CD4-positive, alpha-beta T cell (primary cell): Measurements from ENCODE around the gene SETD5. TPM values are rescaled to one million over a fixed set of nuclear protein-coding genes. Genes with fewer than 3 reads are reported as not detected.

Experiments
- ATAC-seq: fragments of 200-7000 bp; cut with Tn5 transposase; one replicate; pipeline ENCODE4 v1.10.0; 2022; ENCODE audit warnings: mild to moderate bottlenecking; ENCODE audit not compliant: poor library complexity
- CTCF ChIA-PET: fragments of 350-600 bp; sonication (Branson Sonifier 250); formaldehyde crosslinking; loops from one replicate; lab custom pipeline; 2021; ENCODE audit warnings: antibody characterized with exemption, inconsistent platforms; lab: Charles Lee
- POLR2A ChIA-PET: fragments of 350-600 bp; sonication (Branson Sonifier 250); formaldehyde crosslinking; loops from one replicate; lab custom pipeline; 2021; ENCODE audit warnings: antibody characterized with exemption, inconsistent platforms; lab: Charles Lee
- DNase-seq, 14 experiments: peaks; one replicate each; pipeline ENCODE4 v3.0.0-alpha.2; 2013 to 2020; ENCODE audit warnings: mixed read lengths in 2 of 14
- H3K27ac ChIP-seq, 2 donors: one replicate each; pipeline versions ENCODE4 v1.5.1 to v1.7.0; 2013; ENCODE audit warnings: low read length in 2 of 2, low read depth in 1 of 2, mild to moderate bottlenecking in 1 of 2
- H3K27me3 ChIP-seq, 2 experiments: 1 replicate in 1 of 2; 2 replicates in 1 of 2; pipeline versions ENCODE4 v1.6.1 to v1.7.0; 2013; ENCODE audit warnings: low read length in 2 of 2, control low read depth in 1 of 2, mild to moderate bottlenecking in 1 of 2, moderate library complexity in 1 of 2; ENCODE audit not compliant: insufficient read depth in 2 of 2, control insufficient read depth in 1 of 2
- H3K36me3 ChIP-seq: one replicate; pipeline ENCODE4 v1.6.1; 2013; ENCODE audit warnings: low read length, control low read depth; ENCODE audit not compliant: insufficient read depth
- H3K4me1 ChIP-seq: one replicate; pipeline ENCODE4 v1.6.1; 2013; ENCODE audit warnings: low read length, control low read depth; ENCODE audit not compliant: insufficient read depth
- H3K4me3 ChIP-seq: one replicate; pipeline ENCODE4 v1.5.1; 2013; ENCODE audit warnings: mild to moderate bottlenecking, low read length, moderate library complexity
- H3K9me3 ChIP-seq, 2 experiments: 1 replicate in 1 of 2; 2 replicates in 1 of 2; pipeline versions ENCODE4 v1.6.1 to v1.7.0; 2013; ENCODE audit warnings: low read length in 2 of 2, mild to moderate bottlenecking in 2 of 2, control low read depth in 1 of 2, moderate library complexity in 1 of 2; ENCODE audit not compliant: control insufficient read depth in 1 of 2, insufficient read depth in 1 of 2
- H3K27ac Mint-ChIP-seq: one replicate; pipeline ENCODE4 v1.8.0; 2020; ENCODE audit warnings: mixed read lengths
- H3K27me3 Mint-ChIP-seq: one replicate; pipeline ENCODE4 v1.8.0; 2021; ENCODE audit warnings: mixed read lengths
- H3K36me3 Mint-ChIP-seq: one replicate; pipeline ENCODE4 v1.8.0; 2021; ENCODE audit warnings: low read depth, mixed read lengths
- H3K4me1 Mint-ChIP-seq: one replicate; pipeline ENCODE4 v1.8.0; 2021; ENCODE audit warnings: low read depth, mixed read lengths
- H3K4me3 Mint-ChIP-seq: one replicate; pipeline ENCODE4 v1.8.0; 2020; ENCODE audit warnings: mild to moderate bottlenecking, mixed read lengths
- H3K9me3 Mint-ChIP-seq: one replicate; pipeline ENCODE4 v1.8.0; 2020; ENCODE audit warnings: mixed read lengths
- CTCF ChIP-seq: fragments of 200-600 bp; IDR thresholded peaks from one replicate; pipeline ENCODE4 v1.8.0; 2022; ENCODE audit warnings: antibody characterized with exemption, mild to moderate bottlenecking
- intact Hi-C, 2 experiments: fragments of 100-400 bp; cut with DNase I in 1 of 2; cut with micrococcal nuclease in 1 of 2; formaldehyde crosslinking; loops; one replicate each; pipeline versions ENCODE4 v1.15.1 to v1.9.0; 2023 to 2025; cut with DNase I, micrococcal nuclease
- total RNA-seq, 174 experiments: library from RNA in 2 of 174; stranded (reverse) in 2 of 174; gene quantifications; one replicate each; pipeline ENCODE4 v1.2.3 and lab custom pipeline; 2021 to 2026

SETD5 gene
- total RNA-seq, 2 experiments from 2014 or later, result 58.5 to 67.6 TPM

DNA sequence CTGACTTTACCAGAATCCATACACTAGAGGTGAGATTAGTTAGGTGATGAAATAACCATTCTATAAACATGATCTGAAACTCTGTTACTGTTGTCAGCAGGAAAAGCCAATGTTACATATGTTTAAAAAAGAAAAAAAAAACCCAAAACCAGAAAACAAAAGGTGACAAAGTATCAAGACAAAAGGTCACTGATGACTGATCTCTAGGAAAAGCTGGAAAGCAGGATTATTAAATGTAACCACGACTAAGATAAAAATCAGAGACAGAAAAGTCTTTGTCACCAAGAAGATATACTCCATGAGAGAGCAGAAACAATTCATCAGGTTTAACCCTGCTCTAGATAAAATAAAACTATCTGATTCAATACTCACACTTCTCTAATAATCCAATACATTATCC lies 5.4 kb upstream of the SETD5 start:
- Histone ChIP-seq H3K4me1 (peaks cover 28% of the 10 kb centered on the region), H3K9me3 (no peaks in the 10 kb centered on the region), H3K4me3 (no peak overlapping the region), H3K36me3 (peaks cover 74% of the 10 kb centered on the region), H3K27ac (peak overlapping the region in 1 of 2 donors; percentile 10), H3K27me3 (no peaks in the 10 kb centered on the region)
- Mint-ChIP-seq H3K27ac (peak overlapping the region; percentile 99), H3K9me3 (no peaks in the 10 kb centered on the region), H3K27me3 (no peaks in the 10 kb centered on the region), H3K4me3 (peak overlapping the region; percentile 46), H3K4me1 (peaks cover 65% of the 10 kb centered on the region), H3K36me3 (peaks cover 94% of the 10 kb centered on the region)
- ChIA-PET POLR2A (no interaction called here), CTCF (interaction anchor here (0.9 to 1.2 kb wide), 2 partner anchors 13 to 29 kb away, joined by 4 to 5 read pairs; partner anchors contain the start of gene THUMPD3)
- DNase-seq, result no peak
- ATAC-seq, result no peak
- intact Hi-C loops, result loop anchor here in 1 of 2 experiments (5.0 kb wide), 1 partner anchor 35 kb away; no protein-coding TSS in a partner anchor
- TF ChIP-seq CTCF, result no peak

- intact Hi-C loops, result loop anchor here (2.0 to 5.0 kb wide), 6 partner anchors 15 to 537 kb away; partner anchors contain the start of genes THUMPD3 (in 2 of the 2), ARPC4 (in 1 of the 2), BRPF1 (in 1 of the 2) and CRELD1 (in 1 of the 2)
- H3K27me3 Mint-ChIP-seq, result no peaks in the 10 kb centered on the region
- Histone ChIP-seq H3K4me1 (peaks cover 36% of the 10 kb centered on the region), H3K36me3 (peaks cover 38% of the 10 kb centered on the region), H3K27ac (peak overlapping the region; percentile 90 to 95), H3K27me3 (no peaks in the 10 kb centered on the region), H3K9me3 (no peaks in the 10 kb centered on the region), H3K4me3 (peak overlapping the region; percentile 74)
- peaks cover 72% of the 10 kb centered on the region for H3K36me3 Mint-ChIP-seq
- DNase-seq, result peak in 2 of 14 experiments; percentile 3 to 34
- CTCF ChIA-PET, result interaction anchor here (1.0 to 5.3 kb wide), 7 partner anchors 9 to 43 kb away, joined by 3 to 26 read pairs (median 3); partner anchors contain the start of gene THUMPD3
- peaks cover 78% of the 10 kb centered on the region for H3K4me1 Mint-ChIP-seq
- peak overlapping the region; percentile 95 for H3K4me3 Mint-ChIP-seq
- POLR2A ChIA-PET, result interaction anchor here (1.0 to 7.3 kb wide), 21 partner anchors 8 to 868 kb away, joined by 3 to 209 read pairs (median 14); partner anchors contain the start of genes ARPC4, JAGN1, MTMR14 and OGG1
- TF ChIP-seq CTCF, result no peak
- H3K27ac Mint-ChIP-seq, result peak overlapping the region; percentile 99
- ATAC-seq, result no peak
- no peaks in the 10 kb centered on the region for H3K9me3 Mint-ChIP-seq
These were observed 1.7 kb upstream of the SETD5 start for GRCh38 chr3:9395570-9396300.

GRCh38 chr3:9396301-9396631 lies 1.1 kb upstream of the SETD5 start:
- Histone ChIP-seq H3K4me3 (peak overlapping the region; percentile 74), H3K4me1 (peaks cover 32% of the 10 kb centered on the region), H3K27me3 (no peaks in the 10 kb centered on the region), H3K9me3 (no peaks in the 10 kb centered on the region), H3K27ac (peak overlapping the region; percentile 90 to 95), H3K36me3 (peaks cover 32% of the 10 kb centered on the region)
- peaks cover 67% of the 10 kb centered on the region for H3K36me3 Mint-ChIP-seq
- TF ChIP-seq CTCF, result no peak
- CTCF ChIA-PET, result interaction anchor here (1.0 to 5.3 kb wide), 6 partner anchors 8 to 43 kb away, joined by 3 to 26 read pairs (median 4); partner anchors contain the start of gene THUMPD3
- peak in 12 of 14 experiments; percentile 61 to 93 (median 75) for DNase-seq
- no peaks in the 10 kb centered on the region for H3K27me3 Mint-ChIP-seq
- peak overlapping the region; percentile 95 for H3K4me3 Mint-ChIP-seq
- H3K4me1 Mint-ChIP-seq, result peaks cover 78% of the 10 kb centered on the region
- H3K27ac Mint-ChIP-seq, result peak overlapping the region; percentile 99
- H3K9me3 Mint-ChIP-seq, result no peaks in the 10 kb centered on the region
- intact Hi-C loops, result loop anchor here (2.0 to 5.0 kb wide), 6 partner anchors 15 to 536 kb away; partner anchors contain the start of genes ARPC4 (in 1 of the 2), BRPF1 (in 1 of the 2), CRELD1 (in 1 of the 2) and MTMR14 (in 1 of the 2)
- peak; percentile 45 for ATAC-seq
- POLR2A ChIA-PET, result interaction anchor here (0.6 to 7.3 kb wide), 37 partner anchors 8 to 1876 kb away, joined by 3 to 209 read pairs (median 5); partner anchors contain the start of genes ARPC4, ATG7, BRPF1 and CRELD1
